CD8-positive, alpha-beta memory T cell (primary cell): Measurements from ENCODE around the gene DAZAP2. TPM values are rescaled to one million over a fixed set of nuclear protein-coding genes. Genes with fewer than 3 reads are reported as not detected.
A peak's percentile ranks its signal among the peaks of the same experiment; 100 is the strongest.

ENCODE experiments used
- CTCF ChIA-PET: fragments of 350-600 bp; sonication (Branson Sonifier 250); formaldehyde crosslinking; loops from one replicate; lab custom pipeline; 2021; ENCODE audit warnings: antibody characterized with exemption; lab: Charles Lee
- POLR2A ChIA-PET: fragments of 350-600 bp; sonication (Branson Sonifier 250); formaldehyde crosslinking; loops from one replicate; lab custom pipeline; 2021; ENCODE audit warnings: antibody characterized with exemption; lab: Charles Lee
- DNase-seq, 5 donors: peaks; one replicate each; pipeline versions ENCODE4 v3.0.0 to v3.0.0-alpha.2; 2020 to 2022; ENCODE audit warnings: mixed read lengths in 1 of 5
- H3K27ac ChIP-seq: one replicate; pipeline ENCODE4 v1.7.0; 2013; ENCODE audit warnings: low read depth, mild to moderate bottlenecking, low read length, moderate library complexity
- H3K27me3 ChIP-seq: 2 replicates; pipeline ENCODE4 v1.7.0; 2013; ENCODE audit warnings: low read length, mild to moderate bottlenecking; ENCODE audit not compliant: insufficient read depth, poor library complexity, severe bottlenecking
- H3K36me3 ChIP-seq: 2 replicates; pipeline ENCODE4 v1.7.0; 2013; ENCODE audit warnings: mild to moderate bottlenecking, low read length, moderate library complexity; ENCODE audit not compliant: insufficient read depth
- H3K4me1 ChIP-seq: 2 replicates; pipeline ENCODE4 v1.7.0; 2013; ENCODE audit warnings: mild to moderate bottlenecking, low read length, moderate library complexity; ENCODE audit not compliant: insufficient read depth
- H3K4me3 ChIP-seq: 2 replicates; pipeline ENCODE4 v1.7.0; 2013; ENCODE audit warnings: mild to moderate bottlenecking, low read length
- H3K9me3 ChIP-seq: 2 replicates; pipeline ENCODE4 v1.7.0; 2013; ENCODE audit warnings: mild to moderate bottlenecking, low read length
- H3K27ac Mint-ChIP-seq, 8 donors: one replicate each; pipeline ENCODE4 v1.8.0; 2020 to 2021; ENCODE audit warnings: mixed read lengths in 8 of 8, mild to moderate bottlenecking in 6 of 8, inconsistent platforms in 3 of 8, moderate library complexity in 3 of 8
- H3K27me3 Mint-ChIP-seq, 2 donors: one replicate each; pipeline ENCODE4 v1.8.0; 2020 to 2021; ENCODE audit warnings: mixed read lengths in 2 of 2, mild to moderate bottlenecking in 1 of 2, moderate library complexity in 1 of 2
- H3K36me3 Mint-ChIP-seq, 3 donors: one replicate each; pipeline ENCODE4 v1.8.0; 2020 to 2021; ENCODE audit warnings: mixed read lengths in 3 of 3, inconsistent platforms in 1 of 3, mild to moderate bottlenecking in 1 of 3
- H3K4me1 Mint-ChIP-seq, 3 donors: one replicate each; pipeline ENCODE4 v1.8.0; 2020 to 2021; ENCODE audit warnings: mixed read lengths in 3 of 3, inconsistent platforms in 1 of 3, mild to moderate bottlenecking in 1 of 3
- H3K4me3 Mint-ChIP-seq, 7 donors: one replicate each; pipeline ENCODE4 v1.8.0; 2020 to 2021; ENCODE audit warnings: mixed read lengths in 7 of 7, mild to moderate bottlenecking in 6 of 7, moderate library complexity in 4 of 7, inconsistent platforms in 2 of 7
- H3K9me3 Mint-ChIP-seq, 5 donors: one replicate each; pipeline ENCODE4 v1.8.0; 2020 to 2022; ENCODE audit warnings: mixed read lengths in 5 of 5, mild to moderate bottlenecking in 3 of 5, moderate library complexity in 2 of 5, inconsistent platforms in 1 of 5
- polyA plus RNA-seq: library from polyadenylated mRNA; unstranded; fragments of 300-500 nt; fragmentation: Illumina TruSeq; gene quantifications from one replicate; pipeline ENCODE4 v1.2.3, GENCODE V29; 2021
- total RNA-seq, 2 experiments: library from RNA; stranded (reverse); gene quantifications; one replicate each; pipeline ENCODE4 v1.2.3, GENCODE V29; 2021

Gene DAZAP2
- total and polyA plus RNA-seq, 3 experiments from 2014 or later = 97.2 to 1,407 (median 100) TPM

DNA sequence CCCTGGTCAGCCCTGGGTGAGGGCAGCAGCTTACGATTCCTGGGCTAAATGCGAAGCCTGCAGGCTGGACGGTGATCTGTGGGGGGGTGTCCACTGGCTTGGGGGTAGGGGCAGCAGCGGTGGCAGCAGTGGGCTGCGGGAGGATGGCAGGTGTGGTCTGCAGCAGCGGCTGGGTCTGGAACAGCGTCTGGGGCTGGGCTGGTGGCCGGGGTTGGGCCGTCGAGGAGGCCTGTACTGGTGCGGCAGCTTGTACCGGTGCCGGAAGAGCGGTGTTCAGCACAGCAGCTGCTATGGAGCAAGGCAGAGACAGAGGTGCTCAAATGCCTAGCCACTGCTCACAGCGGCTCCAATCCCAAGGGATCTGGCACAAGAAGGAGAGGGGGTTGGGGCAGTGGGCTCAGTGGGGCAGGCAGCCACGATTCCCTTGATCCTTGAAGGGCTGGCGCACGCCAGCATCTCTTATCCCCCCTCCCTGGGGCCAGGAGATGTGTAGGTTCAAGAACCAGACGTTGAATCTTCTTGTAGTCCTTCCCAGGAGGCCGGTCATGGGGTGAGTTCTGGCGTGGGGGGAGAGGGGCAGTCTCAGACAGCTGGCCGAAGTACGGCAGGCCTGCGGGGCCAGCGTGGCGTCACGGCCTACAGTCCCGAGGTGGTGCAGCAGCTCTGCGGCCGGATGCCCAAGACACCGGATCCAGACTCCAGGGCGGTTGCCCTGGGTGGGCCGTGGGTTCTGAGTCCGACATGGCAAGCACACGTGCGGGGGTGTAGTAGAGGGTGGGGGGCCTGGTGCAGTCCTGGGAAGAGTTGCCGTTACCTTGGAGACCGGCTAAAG is 40.7 kb upstream of the DAZAP2 start:
- POLR2A ChIA-PET = interaction anchor here (0.5 kb wide), 1 partner anchor 51 kb away, joined by 9 read pairs; no protein-coding TSS in a partner anchor
- H3K36me3 Mint-ChIP-seq = peaks cover 0 to 24% (median 0%) of the 10 kb centered on the region in 3 donors
- Histone ChIP-seq H3K4me3 (no peak overlapping the region), H3K27ac (no peak overlapping the region), H3K4me1 (no peaks in the 10 kb centered on the region), H3K36me3 (no peaks in the 10 kb centered on the region), H3K9me3 (no peaks in the 10 kb centered on the region), H3K27me3 (no peaks in the 10 kb centered on the region)
- CTCF ChIA-PET = no interaction called here
- no peak overlapping the region for H3K4me3 Mint-ChIP-seq
- H3K4me1 Mint-ChIP-seq = peaks cover 3 to 6% (median 3%) of the 10 kb centered on the region in 3 donors
- H3K9me3 Mint-ChIP-seq = no peaks in the 10 kb centered on the region
- DNase-seq = no peak
- H3K27ac Mint-ChIP-seq = peak overlapping the region in 1 of 8 donors; percentile 38
- no peaks in the 10 kb centered on the region for H3K27me3 Mint-ChIP-seq

DNA sequence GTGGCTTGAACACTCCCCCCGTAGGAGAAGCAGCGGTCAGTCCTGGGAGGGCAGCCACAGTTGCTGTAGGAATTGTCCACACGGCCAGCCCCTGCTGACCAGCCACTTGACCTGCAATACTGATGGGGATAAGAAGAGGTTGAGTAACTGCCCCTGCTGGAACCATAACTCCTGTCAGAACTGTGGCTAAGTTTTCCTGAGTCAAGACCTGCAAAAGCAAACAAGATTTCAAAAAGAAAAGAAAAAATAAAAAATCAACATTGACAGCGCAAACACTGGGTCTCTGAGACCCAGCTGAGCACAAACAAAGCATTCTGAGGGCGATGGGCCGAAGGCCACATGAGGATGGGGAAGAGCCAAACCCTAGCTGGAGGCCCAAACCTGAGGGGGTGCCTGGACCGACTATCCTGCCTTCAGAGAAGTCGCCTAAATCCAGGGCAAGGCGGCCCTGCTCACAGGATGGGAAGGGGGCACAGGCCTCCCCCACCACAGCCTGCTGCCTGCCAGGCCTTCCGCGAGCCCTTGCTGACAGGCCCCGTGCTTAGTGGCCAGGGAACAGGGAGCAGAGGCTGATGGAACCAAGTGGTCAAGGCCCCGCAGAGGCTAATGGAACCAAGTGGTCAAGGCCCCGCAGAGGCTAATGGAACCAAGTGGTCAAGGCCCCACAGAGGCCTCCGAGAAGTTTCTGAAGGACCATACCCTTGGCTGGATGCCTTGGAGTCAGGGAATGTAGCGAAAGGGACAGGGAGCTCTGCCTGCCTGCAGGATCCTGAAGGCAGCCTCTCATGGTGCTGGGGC is 39.9 kb upstream of the DAZAP2 start:
- Histone ChIP-seq H3K36me3 (no peaks in the 10 kb centered on the region), H3K9me3 (no peaks in the 10 kb centered on the region), H3K27ac (no peak overlapping the region), H3K4me1 (no peaks in the 10 kb centered on the region), H3K27me3 (no peaks in the 10 kb centered on the region), H3K4me3 (no peak overlapping the region)
- H3K4me3 Mint-ChIP-seq = no peak overlapping the region
- no peaks in the 10 kb centered on the region for H3K27me3 Mint-ChIP-seq
- H3K36me3 Mint-ChIP-seq = peaks cover 0 to 29% (median 5%) of the 10 kb centered on the region in 3 donors
- CTCF ChIA-PET = interaction anchor here (1.5 kb wide), 1 partner anchor 17 kb away, joined by 3 read pairs; no protein-coding TSS in a partner anchor
- POLR2A ChIA-PET = interaction anchor here (1.9 kb wide), 1 partner anchor 19 kb away, joined by 4 read pairs; the partner anchor contains the start of gene POU6F1
- peak overlapping the region in 2 of 8 donors; percentile 26 to 29 for H3K27ac Mint-ChIP-seq
- H3K4me1 Mint-ChIP-seq = peaks cover 5 to 13% (median 11%) of the 10 kb centered on the region in 3 donors
- no peaks in the 10 kb centered on the region for H3K9me3 Mint-ChIP-seq
- no peak for DNase-seq

DNA sequence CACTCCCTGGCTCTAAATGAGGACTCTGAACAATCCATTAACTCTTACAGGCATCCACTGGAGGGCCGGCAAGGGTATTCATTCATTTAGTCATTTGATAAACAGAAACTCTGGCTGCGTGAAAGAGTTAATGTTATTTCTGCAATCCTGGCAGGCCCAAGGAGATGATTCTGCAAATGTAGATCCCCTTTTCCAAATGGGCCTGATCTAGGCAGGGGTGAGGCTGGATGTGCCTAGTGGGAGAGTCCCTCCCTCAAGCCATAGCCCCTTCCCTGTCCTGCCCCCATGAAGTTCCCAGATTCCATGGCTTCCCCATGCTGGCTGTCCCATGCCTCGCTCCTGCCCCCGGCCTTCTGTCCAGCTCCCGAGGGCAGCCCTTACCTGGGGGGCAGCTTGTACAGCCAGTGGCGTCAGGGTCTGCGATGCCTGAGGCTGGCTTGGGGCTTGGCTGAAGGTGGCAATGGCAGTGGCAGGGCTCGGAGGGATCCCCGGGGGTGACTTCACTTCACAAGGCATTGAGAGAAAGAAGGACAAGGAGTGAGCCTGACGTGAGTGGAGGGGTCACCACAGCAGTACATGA is 39.2 kb upstream of the DAZAP2 start:
- CTCF ChIA-PET = interaction anchor here (1.3 to 1.5 kb wide), 2 partner anchors 16 to 18 kb away, joined by 3 to 7 read pairs; partner anchors contain the start of gene POU6F1
- peaks cover 0 to 28% (median 5%) of the 10 kb centered on the region in 3 donors for H3K36me3 Mint-ChIP-seq

DNA sequence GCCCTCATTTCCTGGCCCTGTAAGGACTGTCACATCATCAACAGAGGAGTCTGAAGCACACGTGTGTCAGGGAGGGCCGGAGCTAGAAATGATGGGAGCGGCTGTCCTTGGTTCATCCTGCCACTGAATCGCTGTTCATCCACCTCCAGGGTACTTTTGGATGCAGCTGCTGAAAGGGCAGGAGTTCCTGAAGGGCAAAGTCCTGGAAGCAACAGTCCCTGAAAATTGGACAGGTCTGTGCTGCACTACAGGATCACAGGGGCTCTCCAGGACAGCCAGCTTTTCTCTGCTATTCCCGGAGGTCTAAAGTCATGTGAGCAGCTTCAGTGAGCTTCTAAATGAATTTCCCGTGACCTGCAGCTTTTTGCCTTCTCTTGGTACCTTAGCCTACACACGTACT is 38.5 kb upstream of the DAZAP2 start:
- DNase-seq = no peak
- H3K27me3 ChIP-seq = no peaks in the 10 kb centered on the region
- POLR2A ChIA-PET = interaction anchor here (1.9 kb wide), 1 partner anchor 17 kb away, joined by 4 read pairs; the partner anchor contains the start of gene POU6F1
- Mint-ChIP-seq H3K36me3 (peaks cover 0 to 28% (median 5%) of the 10 kb centered on the region in 3 donors), H3K4me1 (peaks cover 5 to 13% (median 11%) of the 10 kb centered on the region in 3 donors), H3K9me3 (no peaks in the 10 kb centered on the region), H3K27me3 (no peaks in the 10 kb centered on the region), H3K4me3 (no peak overlapping the region), H3K27ac (peak overlapping the region in 1 of 8 donors; percentile 65)
- CTCF ChIA-PET = interaction anchor here (1.3 to 1.5 kb wide), 2 partner anchors 15 to 17 kb away, joined by 3 to 7 read pairs; partner anchors contain the start of gene POU6F1
- no peak overlapping the region for H3K4me3 ChIP-seq
- no peak overlapping the region for H3K27ac ChIP-seq
- H3K4me1 ChIP-seq = no peaks in the 10 kb centered on the region
- no peaks in the 10 kb centered on the region for H3K36me3 ChIP-seq
- no peaks in the 10 kb centered on the region for H3K9me3 ChIP-seq

More for the DNA sequence above, 39.2 kb upstream of the DAZAP2 start:
- H3K9me3 ChIP-seq = no peaks in the 10 kb centered on the region
- Mint-ChIP-seq H3K4me1 (peaks cover 5 to 13% (median 11%) of the 10 kb centered on the region in 3 donors), H3K4me3 (no peak overlapping the region), H3K27me3 (no peaks in the 10 kb centered on the region), H3K9me3 (no peaks in the 10 kb centered on the region), H3K27ac (no peak overlapping the region)
- H3K4me3 ChIP-seq = no peak overlapping the region
- no peaks in the 10 kb centered on the region for H3K36me3 ChIP-seq
- DNase-seq = no peak
- no peaks in the 10 kb centered on the region for H3K27me3 ChIP-seq
- no peak overlapping the region for H3K27ac ChIP-seq
- POLR2A ChIA-PET = interaction anchor here (1.9 kb wide), 1 partner anchor 18 kb away, joined by 4 read pairs; the partner anchor contains the start of gene POU6F1
- no peaks in the 10 kb centered on the region for H3K4me1 ChIP-seq

DNA sequence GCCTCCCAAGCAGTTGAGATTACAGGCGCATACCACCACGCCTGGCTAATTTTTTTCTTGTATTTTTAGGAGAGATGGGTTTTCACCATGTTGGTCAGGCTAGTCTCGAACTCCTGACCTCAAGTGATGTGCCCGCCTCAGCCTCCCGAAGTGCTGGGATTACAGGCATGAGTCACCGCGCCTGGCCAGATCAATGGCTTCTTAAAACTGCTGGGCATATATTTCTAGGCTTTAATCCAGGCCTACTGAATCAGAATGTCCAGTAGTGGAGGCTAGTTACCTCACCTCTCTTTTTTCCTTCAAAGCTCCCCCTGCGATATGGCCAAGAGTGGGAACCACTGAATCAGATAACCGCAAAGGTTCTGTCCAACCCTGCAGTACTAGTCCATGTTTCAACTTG is 37.8 kb upstream of the DAZAP2 start:
- peaks cover 0 to 26% (median 5%) of the 10 kb centered on the region in 3 donors for H3K36me3 Mint-ChIP-seq
- POLR2A ChIA-PET = no interaction called here
- no peaks in the 10 kb centered on the region for H3K9me3 Mint-ChIP-seq
- H3K36me3 ChIP-seq = no peaks in the 10 kb centered on the region
- no peak overlapping the region for H3K4me3 ChIP-seq
- H3K27ac Mint-ChIP-seq = peak overlapping the region in 4 of 8 donors; percentile 13 to 74 (median 38)
- CTCF ChIA-PET = interaction anchor here (1.3 kb wide), 1 partner anchor 16 kb away, joined by 7 read pairs; the partner anchor contains the start of gene POU6F1
- H3K4me1 Mint-ChIP-seq = peaks cover 5 to 13% (median 11%) of the 10 kb centered on the region in 3 donors
- no peak for DNase-seq
- H3K9me3 ChIP-seq = no peaks in the 10 kb centered on the region
- no peaks in the 10 kb centered on the region for H3K27me3 ChIP-seq
- H3K4me1 ChIP-seq = no peaks in the 10 kb centered on the region
- H3K27me3 Mint-ChIP-seq = no peaks in the 10 kb centered on the region
- H3K27ac ChIP-seq = no peak overlapping the region
- no peak overlapping the region for H3K4me3 Mint-ChIP-seq

DNA sequence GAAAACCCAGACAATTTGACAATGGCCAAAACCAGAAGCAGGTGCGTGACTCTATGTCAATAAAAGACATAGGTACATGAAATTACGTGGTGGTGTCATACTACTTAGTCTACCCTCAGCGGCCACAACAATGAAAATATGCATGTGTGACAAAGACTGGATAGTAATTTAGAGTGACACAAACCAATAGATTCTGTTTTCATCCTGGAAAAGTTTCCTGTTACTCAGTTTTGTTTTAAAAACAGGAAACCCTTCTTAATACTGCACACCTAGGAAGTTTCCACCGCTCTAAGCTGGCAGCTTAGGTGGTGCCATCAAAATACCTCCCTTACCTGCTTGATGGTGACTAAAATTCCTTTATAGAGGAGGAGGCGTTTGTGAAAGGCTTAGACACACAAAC is 35.9 kb upstream of the DAZAP2 start:
- Mint-ChIP-seq H3K9me3 (no peaks in the 10 kb centered on the region), H3K4me3 (no peak overlapping the region), H3K36me3 (peaks cover 0 to 22% (median 5%) of the 10 kb centered on the region in 3 donors), H3K27ac (peak overlapping the region in 5 of 8 donors; percentile 14 to 93 (median 29)), H3K4me1 (peaks cover 5 to 13% (median 11%) of the 10 kb centered on the region in 3 donors), H3K27me3 (no peaks in the 10 kb centered on the region)
- Histone ChIP-seq H3K9me3 (no peaks in the 10 kb centered on the region), H3K36me3 (no peaks in the 10 kb centered on the region), H3K27me3 (no peaks in the 10 kb centered on the region), H3K4me3 (no peak overlapping the region), H3K27ac (no peak overlapping the region), H3K4me1 (no peaks in the 10 kb centered on the region)
- CTCF ChIA-PET = no interaction called here
- POLR2A ChIA-PET = no interaction called here
- peak in 1 of 5 donors; percentile 6 for DNase-seq

DNA sequence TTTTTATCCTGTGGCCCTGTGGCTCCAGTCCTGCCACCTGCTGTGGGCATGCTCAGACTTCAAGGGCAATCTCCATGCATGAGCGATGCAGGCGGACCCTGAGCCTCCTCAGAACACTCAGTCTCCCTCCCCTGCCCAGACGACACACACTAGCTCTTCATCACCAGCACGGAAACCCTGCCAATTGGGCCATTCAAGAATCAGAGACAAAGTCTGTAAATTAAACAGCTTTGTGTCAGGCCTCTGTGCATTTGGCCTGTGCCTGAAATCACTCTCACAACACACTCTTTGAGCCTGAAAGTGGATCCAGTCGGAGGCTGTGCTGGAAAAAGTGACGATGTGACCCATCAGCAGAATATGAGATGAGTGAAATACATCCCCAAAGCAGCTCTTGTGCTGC is 33.3 kb upstream of the DAZAP2 start:
- peaks cover 0 to 22% (median 8%) of the 10 kb centered on the region in 3 donors for H3K36me3 Mint-ChIP-seq
- no peaks in the 10 kb centered on the region for H3K9me3 ChIP-seq
- CTCF ChIA-PET = interaction anchor here (1.4 to 1.9 kb wide), 2 partner anchors 10 to 13 kb away, joined by 3 to 6 read pairs; partner anchors contain the start of gene POU6F1
- H3K36me3 ChIP-seq = no peaks in the 10 kb centered on the region
- H3K4me3 Mint-ChIP-seq = no peak overlapping the region
- H3K27ac Mint-ChIP-seq = peak overlapping the region in 2 of 8 donors; percentile 33 to 87
- H3K27me3 ChIP-seq = no peaks in the 10 kb centered on the region
- no peaks in the 10 kb centered on the region for H3K9me3 Mint-ChIP-seq
- DNase-seq = no peak
- H3K4me1 ChIP-seq = no peaks in the 10 kb centered on the region
- H3K4me3 ChIP-seq = no peak overlapping the region
- peaks cover 5 to 13% (median 11%) of the 10 kb centered on the region in 3 donors for H3K4me1 Mint-ChIP-seq
- no peak overlapping the region for H3K27ac ChIP-seq
- POLR2A ChIA-PET = interaction anchor here (1.1 kb wide), 1 partner anchor 12 kb away, joined by 4 read pairs; no protein-coding TSS in a partner anchor
- no peaks in the 10 kb centered on the region for H3K27me3 Mint-ChIP-seq
